Fibroblast of mammary gland (primary cell): ENCODE results near the gene UXS1.

ENCODE experiments used
- DNase-seq: peaks from one replicate; pipeline ENCODE4 v3.0.0-alpha.2; 2010; ENCODE audit warnings: low read depth
- H3K4me3 ChIP-seq: 2 replicates; pipeline ENCODE4 v1.5.1; 2011; ENCODE audit warnings: low read depth, mild to moderate bottlenecking, low read length, moderate library complexity; ENCODE audit not compliant: control insufficient read depth
- TF ChIP-seq, protein P1 (sequence below): conservative IDR thresholded peaks from 2 replicates; pipeline ENCODE4 v1.5.1; 2011; ENCODE audit warnings: low read depth, low read length, inconsistent platforms; ENCODE audit not compliant: control insufficient read depth, insufficient read depth

UXS1 gene

GRCh38 chr2:106054880-106055655 is 139.0 kb downstream of the UXS1 start:
- H3K4me3 ChIP-seq = no peak overlapping the region
- DNase-seq = no peak
- TF ChIP-seq, protein P1, sequence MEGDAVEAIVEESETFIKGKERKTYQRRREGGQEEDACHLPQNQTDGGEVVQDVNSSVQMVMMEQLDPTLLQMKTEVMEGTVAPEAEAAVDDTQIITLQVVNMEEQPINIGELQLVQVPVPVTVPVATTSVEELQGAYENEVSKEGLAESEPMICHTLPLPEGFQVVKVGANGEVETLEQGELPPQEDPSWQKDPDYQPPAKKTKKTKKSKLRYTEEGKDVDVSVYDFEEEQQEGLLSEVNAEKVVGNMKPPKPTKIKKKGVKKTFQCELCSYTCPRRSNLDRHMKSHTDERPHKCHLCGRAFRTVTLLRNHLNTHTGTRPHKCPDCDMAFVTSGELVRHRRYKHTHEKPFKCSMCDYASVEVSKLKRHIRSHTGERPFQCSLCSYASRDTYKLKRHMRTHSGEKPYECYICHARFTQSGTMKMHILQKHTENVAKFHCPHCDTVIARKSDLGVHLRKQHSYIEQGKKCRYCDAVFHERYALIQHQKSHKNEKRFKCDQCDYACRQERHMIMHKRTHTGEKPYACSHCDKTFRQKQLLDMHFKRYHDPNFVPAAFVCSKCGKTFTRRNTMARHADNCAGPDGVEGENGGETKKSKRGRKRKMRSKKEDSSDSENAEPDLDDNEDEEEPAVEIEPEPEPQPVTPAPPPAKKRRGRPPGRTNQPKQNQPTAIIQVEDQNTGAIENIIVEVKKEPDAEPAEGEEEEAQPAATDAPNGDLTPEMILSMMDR = no peak

DNA sequence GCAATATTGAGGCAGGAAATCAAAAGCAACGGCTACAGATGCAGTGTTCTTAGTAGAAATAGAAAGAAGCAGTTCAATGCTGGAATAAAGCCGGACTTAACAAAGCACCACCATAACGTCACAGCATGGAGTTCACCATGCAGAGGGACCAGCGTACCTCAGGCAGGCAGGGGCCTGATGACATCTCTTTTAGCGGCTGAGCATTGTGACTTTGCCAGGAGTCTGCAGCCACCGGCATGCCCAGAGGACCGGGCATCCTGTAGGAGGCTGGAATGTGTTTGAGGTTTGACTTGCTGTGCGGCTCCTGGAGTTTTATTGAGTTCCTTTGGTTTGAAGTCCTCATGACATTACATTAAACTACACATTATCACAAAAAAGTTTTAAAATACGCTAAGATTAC is 139.8 kb downstream of the UXS1 start:
- no peak for DNase-seq
- TF ChIP-seq, protein P1 = no peak
- no peak overlapping the region for H3K4me3 ChIP-seq

DNA sequence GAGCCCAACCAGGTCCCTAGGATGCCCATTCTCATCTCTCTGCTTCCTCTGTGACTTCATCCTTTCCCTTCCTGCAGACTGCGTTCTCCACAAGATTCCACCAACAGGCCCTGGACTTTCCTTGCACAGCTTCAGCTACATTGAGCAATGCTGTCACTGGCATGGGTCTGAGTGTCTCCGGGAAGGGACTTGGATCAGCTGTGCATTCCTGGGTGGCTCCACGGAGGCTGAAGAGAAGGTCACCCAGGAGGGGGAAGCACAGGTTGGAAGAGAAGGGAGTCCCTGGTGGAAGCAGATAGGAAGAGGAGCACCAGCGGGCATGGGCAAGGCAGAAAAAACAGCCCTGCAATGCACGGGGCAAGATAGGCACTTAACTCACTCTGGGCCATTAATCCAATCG is 140.5 kb downstream of the UXS1 start:
- no peak overlapping the region for H3K4me3 ChIP-seq
- TF ChIP-seq, protein P1 = no peak
- no peak for DNase-seq

- TF ChIP-seq, protein P1 = no peak
- no peak overlapping the region for H3K4me3 ChIP-seq
- peak; percentile 48 for DNase-seq
Measured at GRCh38 chr2:106053116-106053515, 141.0 kb downstream of the UXS1 start.

GRCh38 chr2:106044859-106045258 is 149.2 kb downstream of the UXS1 start:
- no peak for DNase-seq
- H3K4me3 ChIP-seq = no peak overlapping the region
- TF ChIP-seq, protein P1 = no peak

GRCh38 chr2:106044021-106044420 is 150.1 kb downstream of the UXS1 start:
- DNase-seq = no peak
- no peak overlapping the region for H3K4me3 ChIP-seq
- TF ChIP-seq, protein P1 = no peak
